ENCODE data around the gene MAIP1. TPM values are rescaled to one million over a fixed set of nuclear protein-coding genes. Genes with fewer than 3 reads are reported as not detected.
A peak's percentile ranks its signal among the peaks of the same experiment; 100 is the strongest.

MAIP1 gene
- total and polyA plus RNA-seq, 7 experiments from 2014 or later, result 14.5 to 27.8 (median 17.9) TPM

DNA sequence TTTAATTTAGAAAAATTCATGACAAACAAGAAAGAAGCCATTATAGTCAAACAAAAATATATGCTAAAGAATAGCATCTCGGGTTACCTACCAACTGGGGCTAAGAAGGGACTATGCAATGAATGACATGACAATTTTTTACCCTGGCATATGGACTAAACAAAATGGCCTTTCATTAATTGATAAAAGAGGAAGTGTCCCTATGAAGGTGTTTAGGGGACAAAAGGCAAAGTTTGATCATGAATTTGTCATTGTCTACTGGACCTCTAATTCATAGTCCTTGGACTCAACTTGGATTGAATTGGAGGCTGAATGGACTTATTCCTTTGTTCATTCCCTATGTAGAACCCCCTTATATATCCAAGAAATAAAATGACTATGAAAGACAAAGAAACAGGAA, 12.7 kb downstream of the MAIP1 start:
- Mint-ChIP-seq H3K27me3 (no peaks in the 10 kb centered on the region), H3K27ac (no peak overlapping the region), H3K36me3 (peaks cover 0 to 31% (median 6%) of the 10 kb centered on the region in 5 donors), H3K9me3 (peaks cover 0 to 1% (median 0%) of the 10 kb centered on the region in 11 donors), H3K4me1 (no peaks in the 10 kb centered on the region), H3K4me3 (no peak overlapping the region)
- CTCF ChIA-PET, result no interaction called here
- peaks cover 0 to 27% (median 6%) of the 10 kb centered on the region in 3 experiments for H3K36me3 ChIP-seq (ENCODE audit: control insufficient read depth in 2 of 3, insufficient read depth in 3 of 3, low read length in 3 of 3)
- no peaks in the 10 kb centered on the region for H3K4me1 ChIP-seq (ENCODE audit: control insufficient read depth in 2 of 2, insufficient read depth in 2 of 2, low read length in 2 of 2)
- ATAC-seq (no peak), DNase-seq (no peak)
- POLR2A ChIA-PET, result no interaction called here
- no peaks in the 10 kb centered on the region for H3K9me3 ChIP-seq (ENCODE audit: control insufficient read depth in 2 of 3, low read length in 3 of 3)
- H3K27me3 ChIP-seq (ENCODE audit: control insufficient read depth in 2 of 2, insufficient read depth in 2 of 2, low read length in 2 of 2), result no peaks in the 10 kb centered on the region
- intact Hi-C loops (cut with micrococcal nuclease), result no loop called here
- H3K4me3 ChIP-seq (ENCODE audit: low read length), result no peak overlapping the region
- H3K27ac ChIP-seq (ENCODE audit: low read depth, low read length), result no peak overlapping the region

GRCh38 chr2:199972088-199972626, 16.8 kb downstream of the MAIP1 start:
- Histone ChIP-seq H3K4me3 (ENCODE audit: low read length) (no peak overlapping the region), H3K27me3 (ENCODE audit: control insufficient read depth in 2 of 2, insufficient read depth in 2 of 2, low read length in 2 of 2) (no peaks in the 10 kb centered on the region), H3K9me3 (ENCODE audit: control insufficient read depth in 2 of 3, low read length in 3 of 3) (no peaks in the 10 kb centered on the region), H3K36me3 (ENCODE audit: control insufficient read depth in 2 of 3, insufficient read depth in 3 of 3, low read length in 3 of 3) (peaks cover 0 to under 1% (median 0%) of the 10 kb centered on the region in 3 experiments), H3K27ac (ENCODE audit: low read depth, low read length) (no peak overlapping the region), H3K4me1 (ENCODE audit: control insufficient read depth in 2 of 2, insufficient read depth in 2 of 2, low read length in 2 of 2) (no peaks in the 10 kb centered on the region)
- Mint-ChIP-seq H3K4me3 (no peak overlapping the region), H3K4me1 (peaks cover 0 to 2% (median 0%) of the 10 kb centered on the region in 7 donors), H3K27ac (peak overlapping the region in 2 of 9 donors; percentile 15 to 35), H3K9me3 (peaks cover 0 to 2% (median 0%) of the 10 kb centered on the region in 11 donors), H3K36me3 (peaks cover 0 to 17% (median 0%) of the 10 kb centered on the region in 5 donors), H3K27me3 (no peaks in the 10 kb centered on the region)
- ATAC-seq, result no peak
- intact Hi-C loops (cut with micrococcal nuclease), result no loop called here
- ChIA-PET CTCF (no interaction called here), POLR2A (no interaction called here)
- DNase-seq, result no peak

- H3K4me1 Mint-ChIP-seq, result peaks cover 0 to 15% (median 0%) of the 10 kb centered on the region in 7 donors
- peaks cover 0 to 9% (median 0%) of the 10 kb centered on the region in 5 donors for H3K36me3 Mint-ChIP-seq
- DNase-seq (no peak), ATAC-seq (no peak)
- ChIA-PET POLR2A (interaction anchor here (0.7 kb wide), 1 partner anchor 446 kb away, joined by 4 read pairs; no protein-coding TSS in a partner anchor), CTCF (interaction anchor here (0.9 to 1.6 kb wide), 3 partner anchors 12 to 508 kb away, joined by 3 to 13 read pairs (median 3); no protein-coding TSS in a partner anchor)
- Histone ChIP-seq H3K27ac (ENCODE audit: low read depth, low read length) (no peak overlapping the region), H3K9me3 (ENCODE audit: control insufficient read depth in 2 of 3, low read length in 3 of 3) (no peaks in the 10 kb centered on the region), H3K4me3 (ENCODE audit: low read length) (no peak overlapping the region), H3K36me3 (ENCODE audit: control insufficient read depth in 2 of 3, insufficient read depth in 3 of 3, low read length in 3 of 3) (no peaks in the 10 kb centered on the region), H3K27me3 (ENCODE audit: control insufficient read depth in 2 of 2, insufficient read depth in 2 of 2, low read length in 2 of 2) (no peaks in the 10 kb centered on the region), H3K4me1 (ENCODE audit: control insufficient read depth in 2 of 2, insufficient read depth in 2 of 2, low read length in 2 of 2) (no peaks in the 10 kb centered on the region)
- intact Hi-C loops (cut with micrococcal nuclease), result no loop called here
- H3K4me3 Mint-ChIP-seq, result no peak overlapping the region
- peaks cover 0 to 2% (median 0%) of the 10 kb centered on the region in 11 donors for H3K9me3 Mint-ChIP-seq
- peak overlapping the region in 1 of 9 donors; percentile 46 for H3K27ac Mint-ChIP-seq
- H3K27me3 Mint-ChIP-seq, result no peaks in the 10 kb centered on the region
Measured at GRCh38 chr2:199973703-199974102, 18.3 kb downstream of the MAIP1 start.

DNA sequence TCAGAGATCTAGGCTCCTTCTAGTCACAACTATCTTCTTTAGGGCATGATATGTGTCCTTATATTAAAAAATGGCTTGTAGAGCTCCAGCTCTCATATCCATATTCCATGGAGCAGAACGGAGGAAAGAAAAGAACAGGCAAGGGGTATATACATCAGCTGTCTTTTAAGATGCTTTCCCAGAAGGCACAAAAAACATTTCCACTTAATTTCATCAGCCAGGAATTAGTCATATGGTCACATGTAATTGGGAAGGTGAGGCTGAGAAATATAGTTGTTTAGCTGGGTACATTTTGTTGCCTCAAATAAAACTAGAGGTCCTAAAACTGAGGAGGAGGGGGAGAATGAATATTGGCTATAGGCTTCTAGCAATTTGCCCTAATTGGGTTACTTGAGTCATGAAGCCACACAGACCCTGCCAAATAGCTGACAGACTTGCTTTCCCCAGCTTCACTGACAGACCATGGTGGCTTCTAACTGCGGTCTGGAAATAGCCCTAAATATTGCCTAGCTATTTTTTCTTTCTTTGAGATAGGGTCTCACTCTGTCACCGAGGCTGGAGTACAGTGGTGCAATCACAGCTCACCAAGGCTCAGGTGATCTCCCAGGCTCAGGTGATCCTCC, 20.0 kb downstream of the MAIP1 start:
- H3K4me1 ChIP-seq (ENCODE audit: control insufficient read depth in 2 of 2, insufficient read depth in 2 of 2, low read length in 2 of 2), result no peaks in the 10 kb centered on the region
- H3K27me3 ChIP-seq (ENCODE audit: control insufficient read depth in 2 of 2, insufficient read depth in 2 of 2, low read length in 2 of 2), result no peaks in the 10 kb centered on the region
- DNase-seq (no peak), ATAC-seq (no peak)
- no peak overlapping the region for H3K4me3 Mint-ChIP-seq
- no peaks in the 10 kb centered on the region for H3K36me3 ChIP-seq (ENCODE audit: control insufficient read depth in 2 of 3, insufficient read depth in 3 of 3, low read length in 3 of 3)
- no peaks in the 10 kb centered on the region for H3K9me3 ChIP-seq (ENCODE audit: control insufficient read depth in 2 of 3, low read length in 3 of 3)
- intact Hi-C loops (cut with micrococcal nuclease), result loop anchor here in 1 of 2 donors (5.0 kb wide), 1 partner anchor 887 kb away; the partner anchor contains the start of gene CLK1
- CTCF ChIA-PET, result interaction anchor here (0.7 to 1.1 kb wide), 2 partner anchors 14 to 506 kb away, joined by 3 read pairs; no protein-coding TSS in a partner anchor
- H3K4me3 ChIP-seq (ENCODE audit: low read length), result no peak overlapping the region
- peaks cover 0 to 2% (median 0%) of the 10 kb centered on the region in 11 donors for H3K9me3 Mint-ChIP-seq
- peaks cover 0 to 9% (median 0%) of the 10 kb centered on the region in 5 donors for H3K36me3 Mint-ChIP-seq
- H3K27ac ChIP-seq (ENCODE audit: low read depth, low read length), result no peak overlapping the region
- H3K4me1 Mint-ChIP-seq, result peaks cover 0 to 24% (median 0%) of the 10 kb centered on the region in 7 donors
- no peak overlapping the region for H3K27ac Mint-ChIP-seq
- POLR2A ChIA-PET, result interaction anchor here (0.8 kb wide), 1 partner anchor 184 kb away, joined by 3 read pairs; no protein-coding TSS in a partner anchor
- H3K27me3 Mint-ChIP-seq, result peaks cover 0 to 2% (median 0%) of the 10 kb centered on the region in 5 donors

GRCh38 chr2:199977984-199978415, 22.6 kb downstream of the MAIP1 start:
- Mint-ChIP-seq H3K4me1 (peaks cover 0 to 24% (median 0%) of the 10 kb centered on the region in 7 donors), H3K27ac (peak overlapping the region in 1 of 9 donors; percentile 27), H3K27me3 (peaks cover 0 to 2% (median 0%) of the 10 kb centered on the region in 5 donors), H3K4me3 (peak overlapping the region in 1 of 10 donors; percentile 12), H3K36me3 (peaks cover 0 to 12% (median 4%) of the 10 kb centered on the region in 5 donors), H3K9me3 (peaks cover 0 to 2% (median 0%) of the 10 kb centered on the region in 11 donors)
- ATAC-seq (no peak), DNase-seq (peak in 1 of 9 donors; percentile 33)
- ChIA-PET POLR2A (no interaction called here), CTCF (interaction anchor here (0.8 to 2.9 kb wide), 2 partner anchors 128 to 506 kb away, joined by 4 to 37 read pairs; no protein-coding TSS in a partner anchor)
- no peak overlapping the region for H3K27ac ChIP-seq (ENCODE audit: low read depth, low read length)
- H3K36me3 ChIP-seq (ENCODE audit: control insufficient read depth in 2 of 3, insufficient read depth in 3 of 3, low read length in 3 of 3), result no peaks in the 10 kb centered on the region
- no peaks in the 10 kb centered on the region for H3K4me1 ChIP-seq (ENCODE audit: control insufficient read depth in 2 of 2, insufficient read depth in 2 of 2, low read length in 2 of 2)
- no peaks in the 10 kb centered on the region for H3K27me3 ChIP-seq (ENCODE audit: control insufficient read depth in 2 of 2, insufficient read depth in 2 of 2, low read length in 2 of 2)
- no peaks in the 10 kb centered on the region for H3K9me3 ChIP-seq (ENCODE audit: control insufficient read depth in 2 of 3, low read length in 3 of 3)
- intact Hi-C loops (cut with micrococcal nuclease), result loop anchor here in 1 of 2 donors (5.0 kb wide), 1 partner anchor 884 kb away; the partner anchor contains the start of gene CLK1
- no peak overlapping the region for H3K4me3 ChIP-seq (ENCODE audit: low read length)

DNA sequence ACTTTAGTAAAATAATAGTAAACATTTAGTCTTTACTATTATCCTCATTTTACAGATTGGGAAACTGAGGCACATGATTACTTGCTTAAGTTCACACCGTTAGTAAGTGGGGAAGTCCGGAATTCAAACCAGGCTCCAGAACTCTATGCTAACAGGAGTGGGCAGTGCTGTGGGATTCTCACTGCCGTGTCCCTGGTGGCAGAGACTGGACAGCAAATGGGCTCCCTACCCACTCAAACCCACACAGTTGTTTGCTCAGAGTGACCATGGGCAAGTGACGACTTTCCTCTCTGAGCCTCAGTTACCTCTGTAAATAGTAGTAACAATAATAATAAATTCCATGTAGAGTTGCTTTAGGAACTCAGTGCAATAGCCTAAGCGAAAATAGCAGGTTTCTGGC, 24.0 kb downstream of the MAIP1 start:
- Histone ChIP-seq H3K9me3 (ENCODE audit: control insufficient read depth in 2 of 3, low read length in 3 of 3) (no peaks in the 10 kb centered on the region), H3K27ac (ENCODE audit: low read depth, low read length) (no peak overlapping the region), H3K4me1 (ENCODE audit: control insufficient read depth in 2 of 2, insufficient read depth in 2 of 2, low read length in 2 of 2) (no peaks in the 10 kb centered on the region), H3K4me3 (ENCODE audit: low read length) (no peak overlapping the region), H3K36me3 (ENCODE audit: control insufficient read depth in 2 of 3, insufficient read depth in 3 of 3, low read length in 3 of 3) (no peaks in the 10 kb centered on the region), H3K27me3 (ENCODE audit: control insufficient read depth in 2 of 2, insufficient read depth in 2 of 2, low read length in 2 of 2) (no peaks in the 10 kb centered on the region)
- no peak for DNase-seq
- H3K27ac Mint-ChIP-seq, result no peak overlapping the region
- ATAC-seq, result no peak
- ChIA-PET CTCF (interaction anchor here (1.1 to 2.9 kb wide), 4 partner anchors 489 to 505 kb away, joined by 7 to 37 read pairs (median 22); no protein-coding TSS in a partner anchor), POLR2A (interaction anchor here (1.2 kb wide), 1 partner anchor 504 kb away, joined by 3 read pairs; no protein-coding TSS in a partner anchor)
- intact Hi-C loops (cut with micrococcal nuclease), result loop anchor here in 1 of 2 donors (5.0 kb wide), 1 partner anchor 883 kb away; the partner anchor contains the start of gene CLK1
- peaks cover 0 to 2% (median 0%) of the 10 kb centered on the region in 5 donors for H3K27me3 Mint-ChIP-seq
- peaks cover 0 to 12% (median 4%) of the 10 kb centered on the region in 5 donors for H3K36me3 Mint-ChIP-seq
- peaks cover 0 to 22% (median 0%) of the 10 kb centered on the region in 7 donors for H3K4me1 Mint-ChIP-seq
- H3K9me3 Mint-ChIP-seq, result peaks cover 0 to 2% (median 0%) of the 10 kb centered on the region in 11 donors
- H3K4me3 Mint-ChIP-seq, result no peak overlapping the region
